GM20000 (cell line): Measurements from ENCODE around the gene UNC5B.

Source experiments
- DNase-seq: peaks from one replicate; pipeline ENCODE4 v3.0.0; 2012; ENCODE audit warnings: low spot score
- TF ChIP-seq, protein P1 (sequence below): IDR thresholded peaks from 2 replicates; pipeline ENCODE4 v1.5.1; 2012; ENCODE audit warnings: mild to moderate bottlenecking, control low read depth; ENCODE audit errors: extremely low read depth, missing control alignments

UNC5B gene

DNA sequence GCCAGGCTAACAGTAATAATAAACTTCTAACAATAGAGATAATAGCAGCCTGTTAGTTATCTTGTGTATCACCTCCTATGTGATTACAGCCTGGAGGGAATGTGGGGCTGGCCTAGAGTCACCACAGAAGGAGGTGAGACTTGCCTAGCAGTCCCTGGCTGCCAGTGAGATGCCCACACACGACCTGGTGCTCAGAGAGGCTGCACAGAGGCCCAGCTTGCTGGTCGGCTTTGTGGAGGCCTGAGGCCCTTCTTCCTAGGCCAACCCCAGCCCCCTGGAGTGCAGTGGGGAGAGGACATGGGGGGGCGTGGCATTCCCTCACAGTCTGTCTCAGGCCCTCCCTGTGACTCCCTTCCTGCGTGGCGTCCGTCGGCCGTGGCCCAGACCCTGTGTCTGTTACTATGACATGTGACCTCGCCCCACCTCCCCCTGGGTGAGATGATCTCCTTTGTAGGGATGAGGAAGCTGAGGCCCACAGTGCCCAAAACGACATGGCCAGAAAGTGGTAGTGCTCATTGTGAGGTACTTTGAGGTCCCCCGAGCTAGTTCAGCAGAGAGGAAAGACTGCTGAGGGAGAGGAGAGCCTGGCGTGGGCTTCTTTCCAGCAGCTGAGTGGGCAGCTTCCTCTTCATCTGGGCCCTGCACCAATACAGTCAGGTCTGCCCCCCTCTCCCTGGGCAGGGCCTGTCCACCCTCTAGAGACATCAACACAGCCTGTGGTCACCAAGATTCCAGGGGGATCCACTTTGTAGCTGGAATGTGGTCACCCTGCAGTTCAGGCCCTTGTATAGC is 29.7 kb downstream of the UNC5B start:
- DNase-seq = no peak
- TF ChIP-seq, protein P1, sequence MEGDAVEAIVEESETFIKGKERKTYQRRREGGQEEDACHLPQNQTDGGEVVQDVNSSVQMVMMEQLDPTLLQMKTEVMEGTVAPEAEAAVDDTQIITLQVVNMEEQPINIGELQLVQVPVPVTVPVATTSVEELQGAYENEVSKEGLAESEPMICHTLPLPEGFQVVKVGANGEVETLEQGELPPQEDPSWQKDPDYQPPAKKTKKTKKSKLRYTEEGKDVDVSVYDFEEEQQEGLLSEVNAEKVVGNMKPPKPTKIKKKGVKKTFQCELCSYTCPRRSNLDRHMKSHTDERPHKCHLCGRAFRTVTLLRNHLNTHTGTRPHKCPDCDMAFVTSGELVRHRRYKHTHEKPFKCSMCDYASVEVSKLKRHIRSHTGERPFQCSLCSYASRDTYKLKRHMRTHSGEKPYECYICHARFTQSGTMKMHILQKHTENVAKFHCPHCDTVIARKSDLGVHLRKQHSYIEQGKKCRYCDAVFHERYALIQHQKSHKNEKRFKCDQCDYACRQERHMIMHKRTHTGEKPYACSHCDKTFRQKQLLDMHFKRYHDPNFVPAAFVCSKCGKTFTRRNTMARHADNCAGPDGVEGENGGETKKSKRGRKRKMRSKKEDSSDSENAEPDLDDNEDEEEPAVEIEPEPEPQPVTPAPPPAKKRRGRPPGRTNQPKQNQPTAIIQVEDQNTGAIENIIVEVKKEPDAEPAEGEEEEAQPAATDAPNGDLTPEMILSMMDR = no peak

DNA sequence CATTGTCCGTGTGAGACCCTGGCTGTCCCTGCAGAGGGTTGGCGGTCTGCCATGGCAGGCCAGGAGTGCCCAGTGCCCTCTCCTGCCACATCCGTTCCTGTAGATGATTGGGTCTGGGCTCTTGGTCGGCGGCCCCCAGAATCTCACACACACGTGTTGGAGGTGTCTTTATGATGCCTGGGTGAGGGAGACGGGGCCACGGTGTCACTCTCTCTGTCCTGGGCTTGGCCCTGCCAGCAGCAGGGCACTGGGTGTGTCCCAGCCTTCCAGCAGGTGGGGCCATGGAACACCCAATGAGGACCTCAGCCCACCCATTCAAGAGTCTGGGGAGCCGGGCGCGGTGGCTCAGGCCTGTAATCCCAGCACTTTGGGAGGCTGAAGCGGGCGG is 30.2 kb downstream of the UNC5B start:
- TF ChIP-seq, protein P1 = no peak

DNA sequence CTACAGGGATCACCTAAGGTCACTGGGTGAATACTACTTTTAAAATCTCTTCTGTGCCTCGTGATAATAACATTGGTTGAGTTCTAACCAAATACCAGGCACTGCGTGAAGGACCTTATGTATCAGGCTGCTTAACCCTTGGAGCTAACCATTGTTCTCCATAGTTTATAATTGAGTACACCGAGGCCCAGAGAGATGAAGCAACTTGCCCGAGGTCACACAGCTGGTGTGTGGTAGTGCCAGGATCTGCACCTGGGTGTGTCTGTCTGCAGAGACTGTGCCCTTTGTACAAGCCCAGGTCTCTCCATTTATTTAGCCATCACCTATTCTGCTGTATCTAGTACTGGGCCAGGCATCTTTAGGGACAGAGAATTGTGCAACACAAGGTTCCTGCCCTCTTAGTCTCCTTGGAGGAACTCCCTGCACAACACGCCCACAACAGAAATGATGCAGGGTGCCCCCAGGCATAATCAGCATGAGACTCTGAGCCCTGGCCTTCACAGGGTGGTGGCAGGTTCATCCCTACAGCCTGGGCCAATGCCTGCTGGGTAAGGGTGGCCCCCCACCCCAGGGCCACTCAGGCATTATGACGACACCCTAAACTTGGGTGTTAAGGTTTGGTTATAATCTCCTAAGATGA is 31.5 kb downstream of the UNC5B start:
- TF ChIP-seq, protein P1 = no peak
- no peak for DNase-seq

More for the DNA sequence above, 30.2 kb downstream of the UNC5B start:
- no peak for DNase-seq

DNA sequence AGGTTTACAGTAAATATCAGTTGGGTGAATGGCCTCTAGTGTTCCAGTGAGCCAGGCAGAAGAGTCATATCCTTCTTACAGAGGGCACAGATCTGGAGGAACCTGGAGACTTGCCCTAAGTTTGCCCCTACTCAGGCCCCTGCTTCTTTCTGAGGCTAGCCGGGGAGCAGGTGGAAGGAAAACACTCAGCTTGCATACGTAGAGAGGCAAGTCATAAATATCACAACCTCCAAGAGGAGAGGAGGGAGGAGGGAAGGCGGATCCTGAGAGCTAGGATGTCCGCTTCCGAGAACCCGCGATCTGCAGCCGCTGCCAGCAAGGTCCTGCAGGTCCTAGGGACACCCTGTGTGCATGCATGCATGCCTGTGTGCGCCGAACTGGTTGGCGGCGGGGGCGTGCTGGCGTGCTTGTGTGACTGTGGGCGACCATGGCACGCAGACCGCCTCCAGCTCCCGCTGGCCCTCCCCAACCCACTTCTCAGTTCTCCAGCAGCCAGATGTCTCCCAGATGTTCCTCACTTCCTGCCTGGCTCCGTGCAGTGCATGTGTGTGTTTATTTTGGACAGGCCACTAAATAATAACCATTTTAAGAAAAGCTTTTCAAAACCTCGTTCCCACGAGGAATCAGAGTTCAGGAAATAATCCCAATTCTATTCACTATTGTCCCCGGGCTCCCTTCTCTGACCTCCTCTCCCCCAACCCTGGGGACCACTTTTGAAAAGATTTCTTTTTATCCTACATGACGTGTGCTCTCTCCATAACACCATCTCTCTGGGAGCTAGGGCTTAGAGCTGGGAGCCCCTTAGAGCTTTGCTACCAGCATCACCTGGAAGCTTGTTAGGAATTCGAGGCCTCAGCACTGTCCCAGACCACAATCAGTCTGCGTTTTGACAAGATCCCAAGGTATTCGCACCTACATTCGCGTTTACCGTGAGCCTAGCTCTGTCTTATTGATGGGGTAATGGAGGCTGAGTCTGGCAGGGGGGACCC is 32.4 kb downstream of the UNC5B start:
- TF ChIP-seq, protein P1 = no peak
- no peak for DNase-seq

DNA sequence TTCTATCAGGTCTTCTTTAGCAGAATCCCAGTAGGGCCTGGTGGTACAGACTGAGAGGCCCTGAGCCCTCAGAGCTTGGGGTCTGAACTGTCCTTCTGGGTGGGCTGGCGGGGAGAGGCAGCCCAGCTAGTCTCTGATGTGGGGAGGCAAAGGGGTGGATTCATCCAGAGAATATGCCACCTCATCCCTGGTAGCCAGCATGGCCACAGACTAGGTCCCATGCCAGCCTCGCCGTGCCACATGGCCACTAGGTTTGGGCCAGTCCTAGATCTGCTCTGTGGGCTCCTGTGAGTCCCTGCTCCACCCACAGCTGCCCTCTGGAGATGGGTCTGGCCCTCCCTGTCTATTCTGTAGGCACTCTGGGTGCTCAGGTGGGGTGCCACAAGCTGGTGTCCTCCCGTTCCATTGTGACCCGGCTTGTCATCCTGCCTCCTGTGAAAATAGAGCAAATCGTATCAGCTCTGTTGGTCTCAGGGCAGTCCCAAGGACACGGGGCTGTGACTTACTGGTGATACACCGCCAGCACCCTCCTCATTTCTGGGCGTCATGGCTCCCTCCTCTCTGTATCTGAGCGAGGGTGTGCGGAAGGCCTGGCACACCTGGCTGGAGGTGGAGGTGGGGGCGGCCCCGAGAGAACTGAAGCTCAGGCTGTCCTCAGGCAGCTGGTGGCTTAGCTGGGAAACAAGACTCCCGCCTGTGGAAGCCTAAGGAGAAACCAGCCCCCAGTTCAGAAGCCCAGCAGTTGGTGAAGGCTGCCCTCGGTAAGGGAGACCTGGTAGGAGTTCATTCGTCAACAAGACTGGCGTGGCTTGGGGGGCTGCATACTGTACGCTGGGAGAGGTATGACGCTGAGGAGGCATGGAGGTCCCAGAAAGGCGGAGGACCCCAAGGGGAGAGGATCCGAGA is 33.3 kb downstream of the UNC5B start:
- DNase-seq = no peak
- TF ChIP-seq, protein P1 = no peak

DNA sequence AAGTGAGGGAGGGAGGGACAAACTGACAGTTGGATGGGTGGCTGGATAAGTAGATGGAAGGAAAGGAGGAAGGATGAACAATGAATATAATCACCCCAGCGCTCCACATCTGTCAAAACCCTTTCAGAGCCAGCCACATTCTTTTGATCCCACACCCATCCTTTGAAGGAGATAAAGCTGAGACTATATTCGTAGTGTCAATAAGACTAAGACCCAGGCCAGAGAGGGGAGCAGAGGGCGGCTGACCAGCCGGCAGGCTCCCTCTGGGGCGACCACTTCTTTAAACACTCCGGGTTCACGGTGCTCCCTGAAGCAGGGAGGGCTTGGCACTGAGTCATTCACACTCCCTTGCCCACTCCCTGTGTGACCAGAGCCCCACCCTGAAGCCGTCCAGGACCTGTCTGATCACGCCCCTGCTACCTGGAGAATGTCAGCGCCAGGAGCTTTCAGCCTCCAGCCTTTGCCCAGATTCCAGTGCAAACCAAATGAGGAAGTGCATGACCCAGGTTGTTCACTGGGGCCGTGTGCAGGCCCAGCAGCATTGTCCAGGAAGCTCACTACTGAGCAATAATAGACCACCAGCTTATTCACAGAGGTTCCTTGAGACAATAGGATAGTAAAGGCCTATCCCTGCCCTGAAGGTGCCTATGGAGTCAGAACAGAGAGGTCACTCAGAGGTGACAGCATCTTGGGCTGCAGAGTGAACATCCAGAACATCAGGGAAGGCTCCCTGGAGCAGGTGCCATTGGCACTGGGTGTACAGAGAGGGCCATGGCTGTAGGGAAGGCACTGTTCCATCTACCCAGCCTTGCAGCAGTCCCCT is 34.4 kb downstream of the UNC5B start:
- no peak for DNase-seq
- TF ChIP-seq, protein P1 = no peak
